ENCODE results near the gene WDR49.

The WDR49 gene

GRCh38 chr3:167653760-167654159, at the start of gene WDR49:
WDR49 (minus strand) TSS chr3:167653942; CDS start chr3:167653425, 517 bp downstream.
- no peak for DNase-seq (ENCODE audit: low spot score)

- DNase-seq (ENCODE audit: low spot score) = no peak
Observed at GRCh38 chr3:167700926-167701325, 47.2 kb upstream of the WDR49 start.

- DNase-seq (ENCODE audit: low spot score) = no peak
Observed at GRCh38 chr3:167700046-167700445, 46.3 kb upstream of the WDR49 start.

GRCh38 chr3:167694121-167694520, 40.4 kb upstream of the WDR49 start:
- no peak for DNase-seq (ENCODE audit: low spot score)

- no peak for DNase-seq (ENCODE audit: low spot score)
Observed at GRCh38 chr3:167691366-167691765, 37.6 kb upstream of the WDR49 start.

GRCh38 chr3:167684388-167684993, 30.7 kb upstream of the WDR49 start:
- peak; percentile 59 for DNase-seq (ENCODE audit: low spot score)

- no peak for DNase-seq (ENCODE audit: low spot score)
Observed at GRCh38 chr3:167679526-167679925, 25.8 kb upstream of the WDR49 start.

- no peak for DNase-seq (ENCODE audit: low spot score)
Observed at GRCh38 chr3:167675848-167676247, 22.1 kb upstream of the WDR49 start.

- no peak for DNase-seq (ENCODE audit: low spot score)
Observed at GRCh38 chr3:167673221-167673620, 19.5 kb upstream of the WDR49 start.

- DNase-seq (ENCODE audit: low spot score) = no peak
Observed at GRCh38 chr3:167671878-167672427, 18.2 kb upstream of the WDR49 start.

- DNase-seq (ENCODE audit: low spot score) = no peak
Observed at GRCh38 chr3:167669699-167670098, 16.0 kb upstream of the WDR49 start.

- no peak for DNase-seq (ENCODE audit: low spot score)
Observed at GRCh38 chr3:167668651-167669050, 14.9 kb upstream of the WDR49 start.

- no peak for DNase-seq (ENCODE audit: low spot score)
Observed at GRCh38 chr3:167666563-167666962, 12.8 kb upstream of the WDR49 start.

- DNase-seq (ENCODE audit: low spot score) = no peak
Observed at GRCh38 chr3:167662919-167663400, 9.2 kb upstream of the WDR49 start.

GRCh38 chr3:167657684-167658225, 4.0 kb upstream of the WDR49 start:
- no peak for DNase-seq (ENCODE audit: low spot score)

GRCh38 chr3:167656821-167657220, 3.1 kb upstream of the WDR49 start:
- no peak for DNase-seq (ENCODE audit: low spot score)

- no peak for DNase-seq (ENCODE audit: low spot score)
Observed at GRCh38 chr3:167653155-167653554, 587 bp downstream of the WDR49 start.

- no peak for DNase-seq (ENCODE audit: low spot score)
Observed at GRCh38 chr3:167651826-167652225, 1.9 kb downstream of the WDR49 start.

- DNase-seq (ENCODE audit: low spot score) = no peak
Observed at GRCh38 chr3:167650459-167650858, 3.3 kb downstream of the WDR49 start.

- DNase-seq (ENCODE audit: low spot score) = no peak
Observed at GRCh38 chr3:167649746-167650145, 4.0 kb downstream of the WDR49 start.

GRCh38 chr3:167644611-167645010, 9.1 kb downstream of the WDR49 start:
- DNase-seq (ENCODE audit: low spot score) = no peak

GRCh38 chr3:167631471-167631870, 22.3 kb downstream of the WDR49 start:
- no peak for DNase-seq (ENCODE audit: low spot score)

GRCh38 chr3:167626490-167626889, 27.3 kb downstream of the WDR49 start:
- DNase-seq (ENCODE audit: low spot score) = no peak

GRCh38 chr3:167615030-167615429, 38.7 kb downstream of the WDR49 start:
- DNase-seq (ENCODE audit: low spot score) = no peak

All from putamen (tissue), 1 donor.